Posterior vena cava (tissue), 2 donors: Measurements from ENCODE around the gene MAST4. TPM values are rescaled to one million over a fixed set of nuclear protein-coding genes. Genes with fewer than 3 reads are reported as not detected.
"Not testable (repeated sequence)": the region's sequence is repeated elsewhere in the genome, so short reads cannot be mapped to it uniquely, and the experiment has no call there.

Experiments
- DNase-seq: peaks from one replicate; pipeline ENCODE4 v3.0.0-alpha.2; 2020; ENCODE audit warnings: low spot score
- intact Hi-C, 2 donors: fragments of 100-400 bp; cut with DNase I; formaldehyde crosslinking; loops; one replicate each; pipeline versions ENCODE4 v1.14.1 to v1.14.2; 2022 to 2023
- total RNA-seq, 2 donors: library from RNA; stranded (reverse); fragmentation: NEBNext Ultra II Directional; extraction: Animal tissue kit (Norgen Biotek cat#: 25700); gene quantifications; one replicate each; pipeline ENCODE4 v1.2.1, GENCODE V29; 2021
- donor health status: DM: yes; HTN: yes; CAD: no.
- donor health status: DM: yes; HTN: yes; CAD: no.

The MAST4 gene
- total RNA-seq, 2 donors from 2014 or later: 36.4 to 45.6 TPM

- intact Hi-C loops: no loop called here
- no peak for DNase-seq
Measured at GRCh38 chr5:66675406-66675805, 79.2 kb downstream of the MAST4 start.

- intact Hi-C loops: no loop called here
- DNase-seq: no peak
Measured at GRCh38 chr5:66680221-66680620, 84.0 kb downstream of the MAST4 start.

DNA sequence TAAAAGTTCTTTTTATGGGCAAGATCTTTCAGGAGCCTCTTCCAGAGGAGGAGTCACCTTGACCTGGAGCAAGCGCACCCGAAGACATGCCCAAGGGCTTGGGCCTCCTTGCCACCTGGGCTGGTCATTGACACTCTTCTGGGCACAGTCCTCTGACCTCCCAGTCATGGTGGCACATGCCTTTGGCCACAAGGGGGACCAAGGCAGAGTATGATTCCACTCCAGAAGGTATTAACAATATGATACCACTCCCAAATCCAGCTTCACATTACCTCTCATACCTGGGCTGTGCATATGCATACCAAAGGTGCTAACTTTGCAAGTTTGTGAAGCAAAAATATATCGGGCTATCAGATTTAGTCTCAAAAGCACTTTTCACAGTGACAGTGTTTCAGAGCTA is 84.6 kb downstream of the MAST4 start:
- DNase-seq: no peak
- intact Hi-C loops: no loop called here

- intact Hi-C loops: no loop called here
Measured at GRCh38 chr5:66684663-66685062, 88.5 kb downstream of the MAST4 start.

DNA sequence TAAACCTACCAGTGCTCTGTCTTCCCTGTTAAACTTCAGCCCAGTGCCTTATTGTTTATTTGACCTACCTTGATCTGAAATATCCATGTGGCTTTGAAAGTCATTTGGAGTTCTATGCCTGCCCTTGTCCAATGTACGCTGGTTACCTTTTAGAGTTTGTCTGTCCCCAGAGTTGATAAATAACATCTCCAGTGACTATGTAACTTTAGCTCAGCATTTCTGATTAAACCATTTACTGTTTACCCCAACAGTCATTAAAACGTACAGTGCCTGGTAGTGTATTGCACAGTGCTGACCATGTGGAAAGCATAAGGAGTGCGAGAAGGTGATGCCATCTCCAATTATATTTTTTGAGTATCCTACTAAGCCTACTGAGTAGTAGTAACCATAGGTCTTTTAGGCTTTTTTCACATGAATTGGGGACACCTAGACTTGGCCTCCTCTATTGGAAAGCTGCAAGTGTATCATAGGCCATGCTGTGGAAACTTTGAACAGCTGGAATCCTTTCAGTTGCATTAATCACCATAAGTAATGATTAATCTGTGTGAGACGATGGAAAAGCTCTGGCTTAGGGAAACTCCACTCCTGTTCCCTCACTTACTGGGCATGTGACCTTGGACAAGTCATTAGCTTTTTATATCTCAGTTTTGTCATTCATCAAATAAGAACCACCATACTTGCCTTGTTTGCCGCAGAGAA is 93.5 kb downstream of the MAST4 start:
- intact Hi-C loops: no loop called here
- no peak for DNase-seq

More at GRCh38 chr5:66684663-66685062, 88.5 kb downstream of the MAST4 start:
- DNase-seq: no peak

DNA sequence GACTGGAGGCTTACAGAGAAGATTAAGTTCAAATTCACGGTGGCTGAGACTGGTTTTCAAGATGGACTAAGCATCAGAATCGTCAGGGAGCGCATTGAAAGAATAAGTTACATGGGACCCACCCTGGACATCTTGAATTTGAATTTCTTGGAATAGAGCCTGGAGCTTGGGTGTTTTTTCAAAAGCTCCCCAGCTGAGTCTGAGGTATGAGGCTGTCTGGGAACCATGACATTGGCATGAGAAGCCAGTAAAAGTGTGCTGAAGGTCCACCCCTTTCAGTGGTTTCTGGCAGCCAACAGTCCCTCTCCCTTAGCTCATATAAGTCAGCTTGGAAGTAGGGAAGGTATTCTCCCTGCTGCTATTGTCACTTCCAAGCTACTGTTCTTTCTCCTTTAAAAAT is 97.8 kb downstream of the MAST4 start:
- intact Hi-C loops: loop anchor here in 1 of 2 donors (1.0 kb wide), 1 partner anchor 20 kb away; no protein-coding TSS in a partner anchor
- no peak for DNase-seq

GRCh38 chr5:66695840-66696239 is 99.6 kb downstream of the MAST4 start:
- intact Hi-C loops, DNase-seq: not testable (repeated sequence)

- DNase-seq: no peak
- intact Hi-C loops: no loop called here
Measured at GRCh38 chr5:66697796-66698564, 101.8 kb downstream of the MAST4 start.

- intact Hi-C loops: no loop called here
- DNase-seq: no peak
Measured at GRCh38 chr5:66701244-66701643, 105.1 kb downstream of the MAST4 start.

DNA sequence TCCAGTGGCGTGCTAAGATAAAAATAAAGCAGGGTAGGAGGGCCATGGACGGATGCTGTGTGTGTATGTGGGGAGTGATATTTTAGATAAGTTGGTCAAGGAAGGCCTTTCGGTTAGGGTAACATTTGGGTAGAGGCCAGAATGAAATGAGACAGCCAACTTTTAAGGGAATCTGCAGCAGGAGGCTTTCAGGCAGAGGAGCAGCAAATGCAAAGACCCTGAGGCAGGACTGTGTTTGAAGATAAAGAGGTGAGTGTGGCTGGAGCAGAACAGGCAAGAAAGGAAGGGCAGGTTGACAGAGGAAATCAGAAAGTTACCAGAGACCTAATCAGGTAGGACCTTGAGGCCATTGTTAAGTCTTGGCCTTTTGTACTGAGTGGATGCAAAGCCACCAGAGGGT is 106.2 kb downstream of the MAST4 start:
- no peak for DNase-seq
- intact Hi-C loops: no loop called here

DNA sequence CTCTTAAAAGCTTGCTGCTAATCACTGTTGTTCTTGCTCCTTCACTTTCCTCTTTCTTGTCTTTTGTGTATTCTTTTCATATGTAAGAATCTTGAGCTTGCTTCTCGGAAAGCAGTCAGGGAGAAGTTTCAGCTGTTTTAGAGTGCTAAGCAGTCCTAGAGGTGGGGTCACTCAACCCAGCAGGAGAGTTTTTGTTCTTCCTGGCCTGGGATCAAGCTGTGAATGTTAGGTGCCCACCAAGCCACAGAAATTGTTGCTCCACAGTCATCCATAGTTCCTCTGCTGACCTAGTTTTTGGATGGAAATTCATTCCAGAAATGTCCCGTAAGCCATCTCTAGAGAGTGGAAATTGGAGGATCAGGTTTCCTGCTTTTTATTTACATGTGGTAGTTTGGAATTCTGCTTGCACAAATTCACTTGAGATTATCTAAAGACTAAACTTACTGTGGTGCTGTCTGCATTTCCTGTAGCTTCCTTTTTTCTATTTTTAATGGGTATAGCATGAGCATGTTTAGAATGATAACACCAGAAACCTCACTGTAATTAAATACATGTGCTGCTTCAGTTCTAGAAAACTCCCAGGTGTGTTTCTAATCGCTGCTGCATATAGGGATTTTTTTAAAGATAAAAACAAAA is 108.7 kb downstream of the MAST4 start:
- no peak for DNase-seq
- intact Hi-C loops: no loop called here

- DNase-seq: no peak
- intact Hi-C loops: no loop called here
Measured at GRCh38 chr5:66708368-66708767, 112.2 kb downstream of the MAST4 start.

- intact Hi-C loops: no loop called here
- no peak for DNase-seq
Measured at GRCh38 chr5:66710557-66711088, 114.4 kb downstream of the MAST4 start.

DNA sequence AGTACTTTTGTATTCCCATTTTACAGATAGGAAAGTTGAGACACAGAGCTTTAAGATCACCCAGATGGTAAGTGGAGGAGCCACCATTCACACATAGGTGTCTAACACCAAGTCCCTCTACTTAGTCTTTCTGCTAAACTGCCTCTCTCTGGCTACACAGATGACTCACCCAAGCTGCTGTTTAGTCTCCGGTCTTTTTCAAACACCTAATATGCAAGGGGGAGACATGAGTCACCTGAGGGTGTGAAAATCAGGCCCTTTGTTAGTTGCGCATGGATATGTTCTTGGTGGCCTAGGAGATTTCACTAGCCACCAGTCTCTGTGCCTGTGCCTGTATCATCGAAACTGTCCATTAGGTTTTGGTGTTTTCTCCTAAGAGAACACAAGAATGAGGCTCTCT is 117.8 kb downstream of the MAST4 start:
- DNase-seq: no peak
- intact Hi-C loops: loop anchor here in 1 of 2 donors (1.0 kb wide), 1 partner anchor 20 kb away; no protein-coding TSS in a partner anchor

GRCh38 chr5:66717455-66718373 is 121.5 kb downstream of the MAST4 start:
- DNase-seq: no peak
- intact Hi-C loops: no loop called here

GRCh38 chr5:66718374-66719002 is 122.3 kb downstream of the MAST4 start:
- intact Hi-C loops: no loop called here
- no peak for DNase-seq

DNA sequence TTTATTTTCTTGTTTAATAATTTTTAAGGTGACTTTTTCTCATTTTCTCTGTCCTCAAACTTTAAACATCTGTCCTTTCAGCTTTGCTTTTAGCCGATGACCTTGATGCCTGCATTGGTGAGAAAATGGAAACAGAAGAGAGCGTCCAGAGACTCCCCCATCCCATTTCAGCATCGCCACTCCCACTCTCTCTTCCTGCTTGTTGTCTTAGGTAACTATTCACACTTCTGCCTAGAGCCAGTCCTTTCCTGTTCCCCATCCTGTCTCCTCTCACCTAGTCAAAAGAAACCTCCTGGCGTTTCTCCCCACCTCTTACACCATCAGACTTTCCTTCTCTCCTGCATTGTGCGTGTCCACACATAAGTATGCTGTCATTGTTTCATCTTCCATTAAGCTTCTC is 124.6 kb downstream of the MAST4 start:
- intact Hi-C loops: loop anchor here in 1 of 2 donors (2.0 kb wide), 1 partner anchor 14 kb away; no protein-coding TSS in a partner anchor
- no peak for DNase-seq

- intact Hi-C loops: no loop called here
- DNase-seq: no peak
Measured at GRCh38 chr5:66722686-66723085, 126.5 kb downstream of the MAST4 start.
